SKM-1 (cell line): ENCODE results near the gene TMEM140.

ENCODE experiments used
- DNase-seq: peaks from one replicate; lab custom pipeline; 2025; ENCODE audit not compliant: unreplicated experiment; lab: John Stamatoyannopoulos, UW

The TMEM140 gene

DNA sequence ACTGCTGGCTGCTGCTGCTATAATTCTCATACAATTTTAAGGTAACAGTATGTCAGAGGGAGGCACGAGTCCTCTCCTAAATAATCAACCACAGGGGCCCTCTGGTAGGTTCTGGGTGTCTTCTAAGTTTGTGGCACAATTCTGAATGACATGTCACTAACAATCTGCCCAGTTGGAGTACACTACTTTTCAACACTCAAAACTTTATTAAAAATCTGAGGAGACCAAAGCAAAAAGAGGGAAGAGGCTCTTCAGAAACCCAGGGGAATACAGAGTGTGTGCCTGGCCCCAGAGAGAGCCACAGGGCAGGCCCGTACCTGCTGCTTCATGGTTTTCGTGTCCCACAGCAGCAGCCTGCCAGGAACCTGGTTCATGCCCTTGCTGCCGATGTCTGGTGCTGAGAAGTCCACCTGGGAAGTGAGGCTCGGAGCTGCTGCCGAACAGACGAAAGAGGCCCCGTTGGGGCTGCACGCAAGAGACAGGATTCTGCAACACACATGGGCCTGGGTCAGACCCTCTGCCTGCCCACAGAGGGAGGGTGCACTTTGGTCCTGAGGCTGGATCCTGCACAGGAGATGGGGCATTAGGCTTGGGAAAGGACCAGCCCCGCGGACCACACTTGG lies 45.2 kb downstream of the TMEM140 start:
- no peak for DNase-seq

DNA sequence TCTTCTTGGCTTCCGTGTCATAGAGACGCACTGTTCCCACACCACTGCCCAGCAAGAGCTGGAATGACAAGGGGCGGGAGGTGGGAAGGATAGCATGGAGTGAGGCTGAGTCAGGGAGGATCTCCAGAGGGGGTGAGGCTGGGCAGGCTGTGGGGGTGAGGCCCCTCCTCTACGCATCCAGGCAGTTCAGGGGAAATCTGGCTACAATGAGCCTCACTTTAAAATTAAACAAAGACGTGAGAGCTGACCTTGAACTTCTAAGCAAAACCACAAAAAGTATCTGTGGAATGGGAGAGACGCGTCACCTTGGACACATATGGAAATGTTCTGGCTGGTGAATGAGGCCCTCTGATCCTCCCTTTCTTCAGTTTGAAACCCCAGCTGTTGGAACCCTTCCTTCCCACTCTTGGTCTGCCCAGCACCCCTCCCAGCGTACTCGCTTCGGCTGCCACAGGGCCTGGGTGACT lies 45.8 kb downstream of the TMEM140 start:
- no peak for DNase-seq

DNA sequence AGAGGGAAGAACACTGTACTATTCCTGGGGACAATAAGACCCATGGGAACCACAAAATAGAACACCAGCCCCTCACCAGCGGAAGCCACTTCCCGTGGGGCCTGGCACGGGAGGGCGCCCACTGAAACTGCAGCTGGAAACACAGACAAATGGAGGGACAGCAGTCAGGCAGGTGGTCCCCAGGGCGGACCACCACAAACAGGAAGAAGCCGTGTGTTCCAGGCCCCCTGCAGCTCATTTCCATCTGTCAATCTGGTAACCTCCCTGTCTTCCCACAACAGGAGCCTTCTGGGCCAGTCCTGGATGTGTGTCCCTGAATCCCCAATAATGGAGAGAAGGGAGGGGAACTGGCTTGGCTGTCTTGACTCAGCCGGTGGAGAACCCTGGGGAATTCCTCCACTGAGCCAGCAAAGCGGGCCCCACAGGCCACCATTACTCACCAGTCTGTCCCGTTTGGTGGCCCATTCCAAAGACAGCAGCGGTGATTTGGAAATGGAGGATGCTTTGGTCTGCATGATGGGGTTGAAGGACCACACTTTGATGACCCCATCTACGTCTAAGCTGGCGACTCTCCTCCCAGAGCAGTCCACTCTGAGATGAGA lies 46.7 kb downstream of the TMEM140 start:
- no peak for DNase-seq

DNA sequence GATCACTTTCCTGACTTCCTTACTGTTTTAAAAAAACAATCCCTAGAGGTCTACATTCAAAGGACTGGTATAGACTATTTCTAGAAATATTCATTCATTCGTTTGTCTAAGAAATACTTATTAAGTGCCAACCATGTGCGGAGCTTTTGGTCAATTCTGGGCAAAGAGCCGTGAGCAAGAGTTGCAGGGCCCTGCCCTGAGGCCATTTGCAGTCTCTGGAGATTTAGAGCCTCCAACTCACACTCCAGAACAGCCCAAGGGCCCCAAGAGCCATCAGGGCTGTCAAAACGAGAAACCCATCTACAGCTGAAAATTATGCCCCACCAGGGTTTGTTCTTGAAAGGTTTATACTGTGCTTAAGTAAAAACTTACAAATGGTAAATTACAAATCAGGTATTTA lies 47.3 kb downstream of the TMEM140 start:
- DNase-seq, result no peak

DNA sequence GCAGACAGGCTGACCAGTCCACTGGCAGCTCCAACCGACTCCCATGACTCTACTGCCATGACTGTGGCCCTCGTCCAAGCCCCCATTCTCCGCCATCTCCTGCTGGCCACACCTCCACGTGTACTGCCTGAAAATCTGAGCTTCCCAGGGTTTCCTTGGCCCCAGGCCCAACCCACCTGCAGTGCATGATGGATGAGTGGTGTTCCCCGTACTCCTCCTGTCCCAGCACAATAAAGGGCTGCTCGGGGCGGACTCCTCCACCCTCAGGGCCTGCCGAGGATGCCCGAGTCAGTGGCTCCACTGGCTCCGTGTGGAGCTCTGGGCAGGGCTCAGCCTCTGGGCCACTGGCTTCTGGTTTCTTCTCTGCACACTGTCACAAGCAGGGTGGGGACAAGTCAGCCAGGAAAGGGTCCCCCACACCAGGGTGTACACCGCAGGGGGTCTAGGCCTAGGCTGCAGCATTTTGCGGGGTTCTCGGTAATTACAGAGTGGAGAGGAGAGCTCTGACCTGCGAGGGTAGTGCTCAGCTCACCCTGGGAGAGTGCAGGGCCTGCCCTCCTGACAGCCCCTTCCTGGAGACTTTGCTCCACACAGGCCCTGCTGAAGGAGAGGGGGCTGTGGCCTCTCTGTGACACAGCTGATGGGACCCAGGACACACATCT lies 48.2 kb downstream of the TMEM140 start:
- DNase-seq, result no peak

DNA sequence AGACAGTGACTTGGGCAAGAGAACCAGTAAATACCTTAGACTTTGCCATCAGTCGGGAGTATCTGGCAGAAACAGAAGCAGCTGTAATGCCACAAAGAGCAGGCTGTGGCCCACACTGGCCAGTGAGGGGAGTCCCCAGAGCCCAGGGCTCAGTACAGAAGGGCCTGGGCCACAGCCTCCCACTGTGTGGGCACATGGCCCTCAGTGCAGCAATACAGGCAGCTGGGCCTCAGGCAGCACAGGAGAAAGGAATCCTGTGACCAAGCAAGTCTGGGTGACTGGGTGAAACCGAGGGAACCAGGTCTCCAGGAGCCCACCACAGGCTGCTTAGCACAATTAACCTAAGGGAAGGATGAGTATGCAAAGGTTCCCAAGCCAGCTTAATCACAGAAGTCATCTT lies 49.5 kb downstream of the TMEM140 start:
- no peak for DNase-seq

DNA sequence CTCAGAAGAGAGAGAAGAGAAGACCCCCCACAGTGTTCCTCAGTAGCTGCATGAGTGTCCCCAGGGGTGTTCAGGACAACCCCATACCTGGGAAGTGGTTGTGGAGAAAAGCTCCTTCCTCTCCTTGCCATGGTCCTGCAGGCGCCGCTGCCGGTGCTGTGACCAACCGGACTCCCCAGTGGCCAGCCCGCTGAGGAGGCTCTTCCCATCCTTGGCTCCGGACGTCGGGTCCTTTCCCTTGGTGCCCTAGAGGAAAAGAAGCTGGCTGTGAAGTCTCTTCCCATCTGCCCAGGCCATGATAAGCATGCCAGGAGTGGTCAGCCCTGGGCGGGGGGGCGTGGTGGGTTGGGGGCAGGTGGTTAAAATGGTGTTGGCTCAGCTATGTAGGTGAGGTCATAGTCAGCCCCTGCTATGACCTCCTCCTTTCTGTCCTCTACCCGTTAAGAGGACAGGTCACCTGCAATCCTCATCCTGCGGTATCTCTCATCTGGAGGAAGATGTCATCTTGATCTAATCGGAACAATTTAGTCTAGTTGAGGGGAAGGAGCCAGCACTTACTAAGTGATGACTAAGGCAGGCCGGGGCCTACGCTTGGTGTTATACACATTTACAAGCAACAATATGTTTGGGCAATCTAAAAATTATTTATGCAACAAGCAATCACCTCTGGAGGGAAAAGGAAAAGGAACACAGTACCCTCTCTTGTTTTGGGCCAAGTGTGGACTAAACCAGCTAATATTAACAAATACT lies 50.2 kb downstream of the TMEM140 start:
- no peak for DNase-seq

DNA sequence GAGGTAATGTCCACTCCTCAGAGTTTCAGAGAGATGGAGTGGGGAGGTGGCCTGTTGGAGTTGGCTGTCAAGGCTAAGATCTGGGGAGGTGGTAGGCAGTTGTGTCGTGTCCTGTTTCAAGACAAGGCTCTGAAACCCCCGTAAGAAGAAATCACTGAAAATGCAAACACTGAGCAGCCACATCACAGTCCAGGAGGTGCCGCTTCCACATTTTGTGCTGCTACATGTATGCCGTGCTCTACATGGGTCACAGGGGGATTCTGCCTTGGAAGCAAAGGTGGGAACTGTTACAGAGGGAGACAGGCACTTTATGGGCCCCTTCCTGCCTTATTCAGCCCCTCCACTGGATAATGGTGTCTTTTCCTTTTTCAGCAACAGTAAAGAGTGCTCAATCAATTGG lies 51.6 kb downstream of the TMEM140 start:
- no peak for DNase-seq

DNA sequence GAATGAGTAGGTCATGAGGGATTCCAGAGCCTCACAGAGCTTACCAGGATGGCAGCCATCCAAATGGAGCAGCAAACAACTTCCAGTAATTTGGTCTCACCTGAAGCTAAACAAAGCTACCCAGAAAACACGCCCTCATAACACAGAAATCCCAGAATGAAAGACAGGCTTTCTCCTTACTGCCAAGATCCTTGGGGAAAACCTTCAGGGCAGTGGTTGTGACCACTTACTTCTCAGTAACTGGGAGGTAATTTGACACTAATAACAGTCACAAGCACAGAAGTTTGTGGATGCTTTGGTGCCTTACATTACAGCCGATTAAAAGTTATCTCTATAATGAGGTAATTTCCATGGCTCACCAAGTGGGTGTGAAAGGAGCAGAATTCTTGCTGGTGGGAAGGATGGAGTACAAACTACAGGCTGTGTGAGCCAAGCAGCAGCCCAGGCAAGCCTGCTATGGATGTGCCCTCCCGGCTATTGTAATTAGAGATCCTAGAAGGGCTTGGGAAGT lies 53.0 kb downstream of the TMEM140 start:
- DNase-seq, result no peak

DNA sequence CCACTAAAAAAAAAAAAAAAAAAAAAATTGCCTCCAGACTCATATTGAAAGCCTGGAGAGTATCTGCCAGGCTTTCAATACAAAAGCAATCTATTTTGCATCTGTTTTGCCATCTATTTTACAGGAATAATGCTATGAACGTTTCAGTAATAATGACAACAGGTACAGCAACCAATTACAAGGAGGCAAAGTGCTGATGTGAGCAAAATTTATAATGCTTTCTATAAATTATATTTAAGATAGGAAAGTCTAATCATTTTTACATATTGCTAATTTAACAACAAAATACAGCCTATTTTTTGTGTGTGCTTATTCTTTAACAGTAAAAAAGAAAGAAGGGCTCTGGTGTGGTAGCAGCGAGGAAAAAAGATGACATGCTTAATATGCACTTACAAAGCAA lies 53.5 kb downstream of the TMEM140 start:
- DNase-seq, result no peak

DNA sequence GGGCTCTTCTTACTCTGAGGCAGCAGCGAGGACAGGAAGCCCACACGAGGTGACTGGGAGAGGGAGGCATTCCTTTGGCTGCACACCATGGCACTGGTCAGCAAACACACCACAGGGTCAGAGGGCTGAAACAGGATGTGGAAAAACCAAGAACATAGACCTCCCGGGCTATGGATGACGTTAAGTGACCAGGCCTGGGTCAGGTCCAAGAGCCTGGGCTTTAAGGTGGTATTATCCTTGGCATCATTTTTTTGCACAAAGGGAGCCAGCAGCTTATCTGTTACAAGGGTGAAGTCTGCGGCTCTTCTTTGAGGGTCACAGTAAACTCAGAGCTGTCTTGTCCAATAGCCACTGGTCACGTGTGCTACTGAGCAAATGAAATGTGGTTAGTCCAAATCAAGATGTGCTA lies 56.5 kb downstream of the TMEM140 start:
- no peak for DNase-seq

DNA sequence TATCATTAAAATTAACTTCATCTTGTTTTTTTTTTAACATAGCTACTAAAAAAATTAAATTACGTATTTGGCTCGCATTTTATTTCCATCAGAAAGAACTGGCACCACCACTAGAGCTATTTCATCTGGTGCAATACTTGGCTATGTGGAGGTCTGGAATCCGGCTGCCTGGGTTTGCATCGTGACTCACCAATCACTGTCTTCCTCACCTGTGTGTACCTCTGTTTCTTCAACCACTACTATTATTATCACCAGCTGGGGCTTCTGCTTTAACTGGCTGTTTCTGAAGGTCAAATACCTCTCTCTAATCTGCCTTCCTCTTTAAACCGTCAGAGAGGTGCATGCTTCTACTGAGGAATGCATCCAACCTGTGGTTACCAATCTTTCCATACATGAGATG lies 57.0 kb downstream of the TMEM140 start:
- DNase-seq, result no peak

DNA sequence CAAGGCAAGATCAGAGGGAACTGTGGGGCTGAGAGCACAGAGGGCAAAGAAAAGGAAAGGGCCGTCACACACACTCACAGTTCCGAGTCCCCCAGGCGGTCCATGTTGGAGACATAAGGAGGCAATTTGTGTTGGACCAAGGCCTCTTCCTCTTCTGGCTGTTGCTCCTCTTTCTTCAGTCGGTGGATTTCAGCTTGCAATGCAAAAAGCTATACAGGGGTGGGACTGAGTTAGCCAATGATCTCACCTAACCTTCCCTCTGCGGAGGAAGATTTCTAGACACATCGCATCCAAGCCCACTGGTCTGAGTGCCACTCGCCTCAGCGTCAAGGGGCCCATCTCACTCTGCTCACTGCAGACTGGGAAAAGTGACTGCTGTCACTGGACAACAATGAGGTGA lies 58.0 kb downstream of the TMEM140 start:
- DNase-seq, result no peak

DNA sequence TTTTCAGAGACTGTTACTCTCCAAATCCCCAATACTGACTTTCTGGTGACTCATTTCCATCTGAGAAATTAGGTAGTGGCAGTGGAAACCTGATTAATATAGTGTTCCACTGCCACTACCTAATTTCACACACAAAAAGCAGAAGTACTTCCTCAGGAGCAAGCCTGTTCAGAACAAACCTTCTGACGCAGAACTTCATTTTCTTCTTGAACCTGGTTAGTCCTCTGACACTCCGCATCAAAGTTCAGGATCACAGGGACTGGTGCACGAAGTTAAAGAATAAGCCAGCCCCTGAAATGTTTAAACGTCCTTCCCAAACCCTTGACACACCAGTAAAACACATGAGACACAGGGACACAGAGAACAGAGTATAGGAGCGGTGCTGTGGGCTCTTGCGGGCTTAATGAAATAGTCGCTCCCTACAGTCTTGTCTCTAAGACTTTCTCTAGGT lies 59.1 kb downstream of the TMEM140 start:
- DNase-seq, result no peak

DNA sequence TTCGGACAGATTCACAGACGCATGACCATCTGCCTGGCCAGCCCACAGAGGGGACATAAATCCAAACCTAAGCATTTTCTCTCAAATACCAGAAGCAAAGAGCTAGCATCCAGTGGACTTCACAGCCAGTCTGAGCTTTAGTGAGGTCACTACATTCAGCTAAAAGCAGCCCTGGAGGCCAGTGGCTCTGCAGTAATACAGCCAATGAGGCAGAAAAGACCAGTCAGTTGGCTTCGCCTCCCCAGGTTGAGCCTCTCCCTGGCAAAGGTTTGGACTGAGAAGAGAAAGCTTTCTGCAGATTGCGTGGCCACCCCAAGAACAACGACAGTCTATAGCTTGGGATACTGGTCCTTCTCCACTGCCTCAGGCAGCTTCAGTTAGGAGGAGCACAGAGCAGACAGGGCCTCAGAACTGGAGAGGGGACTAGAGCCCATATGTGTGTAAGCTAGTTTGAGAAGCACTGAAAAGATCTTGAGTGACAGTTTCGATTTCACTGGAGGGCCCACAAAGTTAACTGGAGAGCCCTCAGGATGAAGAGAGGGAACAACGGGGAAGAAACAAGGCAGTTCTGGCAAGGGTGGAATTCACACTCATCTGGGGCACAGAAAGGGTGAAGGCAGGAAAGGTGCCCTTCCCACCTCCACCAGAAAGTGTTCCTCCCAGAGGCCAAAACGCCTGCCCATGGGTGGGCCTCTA lies 59.7 kb downstream of the TMEM140 start:
- DNase-seq, result no peak

DNA sequence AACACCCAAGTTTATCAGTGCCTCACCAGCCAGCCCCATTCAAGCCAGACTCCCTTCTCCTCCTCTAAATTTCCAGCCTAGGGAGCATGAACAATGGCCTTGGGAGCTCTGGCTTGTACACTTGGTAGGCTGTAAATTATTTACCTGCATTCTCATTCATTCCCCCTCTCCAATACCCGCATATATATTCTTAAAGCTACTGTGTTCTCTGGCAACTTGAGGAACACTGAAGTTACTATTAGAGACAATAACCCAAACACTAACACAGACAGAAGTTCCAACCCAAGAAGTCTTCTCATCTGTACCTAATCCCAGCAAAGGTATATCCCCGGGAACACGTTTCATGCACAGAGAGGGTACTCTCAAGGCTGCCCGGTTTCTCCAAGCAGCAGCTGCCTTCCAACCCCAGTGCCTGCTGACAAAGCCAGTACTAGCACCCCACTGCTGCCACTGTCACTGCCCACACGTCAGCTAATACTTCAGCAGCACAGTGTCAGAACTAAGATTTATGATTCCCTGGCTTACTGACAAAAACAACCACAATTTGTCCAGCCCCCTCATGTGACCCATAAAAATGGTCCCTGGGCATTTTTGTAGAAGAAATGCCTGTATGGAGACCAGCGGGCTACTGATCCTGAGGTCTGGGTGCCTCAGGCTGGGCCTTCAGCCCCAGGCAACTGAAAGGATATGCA lies 60.4 kb downstream of the TMEM140 start:
- no peak for DNase-seq

DNA sequence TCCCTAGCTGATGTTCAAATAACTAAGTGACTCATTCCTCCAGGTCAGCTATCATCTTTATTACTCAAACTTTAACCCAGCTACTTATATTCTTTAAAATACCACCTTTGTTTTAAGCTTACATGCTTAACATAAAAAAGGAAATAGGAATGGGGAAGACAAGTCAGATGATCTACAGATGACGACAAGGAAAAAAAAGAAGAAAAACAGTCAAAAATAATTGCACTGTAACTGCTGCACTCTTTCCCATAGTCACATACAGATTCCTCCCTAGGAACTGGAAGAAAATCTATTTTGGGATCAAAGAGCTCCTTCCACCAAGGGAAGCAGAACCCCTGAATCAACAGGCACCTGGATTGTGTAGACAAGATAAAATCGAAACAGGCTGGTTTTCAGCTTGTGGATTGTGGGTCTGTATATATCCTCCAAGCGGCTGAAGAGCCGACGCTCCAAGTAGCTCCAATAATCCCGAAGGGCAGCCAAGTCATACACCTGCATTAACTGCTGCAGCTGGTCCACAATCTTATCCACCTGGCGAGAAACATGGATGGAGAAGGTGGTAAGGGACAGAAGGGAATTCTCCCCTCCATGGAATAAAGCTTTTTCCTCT lies 61.5 kb downstream of the TMEM140 start:
- no peak for DNase-seq

DNA sequence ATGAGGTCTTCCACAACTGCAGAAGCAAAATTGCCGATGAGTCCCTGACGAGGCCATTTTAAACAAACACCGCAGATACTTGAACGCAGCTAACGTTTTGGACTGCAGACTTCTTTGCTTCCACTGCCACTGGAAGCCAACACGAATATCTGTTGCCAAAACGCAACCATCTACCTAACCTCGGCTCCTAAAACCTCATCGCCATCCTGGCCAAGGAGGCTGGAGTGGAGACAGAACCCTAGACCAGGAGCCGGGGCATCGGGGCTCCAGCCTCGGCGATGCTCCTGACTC lies 63.0 kb downstream of the TMEM140 start:
- DNase-seq, result no peak

DNA sequence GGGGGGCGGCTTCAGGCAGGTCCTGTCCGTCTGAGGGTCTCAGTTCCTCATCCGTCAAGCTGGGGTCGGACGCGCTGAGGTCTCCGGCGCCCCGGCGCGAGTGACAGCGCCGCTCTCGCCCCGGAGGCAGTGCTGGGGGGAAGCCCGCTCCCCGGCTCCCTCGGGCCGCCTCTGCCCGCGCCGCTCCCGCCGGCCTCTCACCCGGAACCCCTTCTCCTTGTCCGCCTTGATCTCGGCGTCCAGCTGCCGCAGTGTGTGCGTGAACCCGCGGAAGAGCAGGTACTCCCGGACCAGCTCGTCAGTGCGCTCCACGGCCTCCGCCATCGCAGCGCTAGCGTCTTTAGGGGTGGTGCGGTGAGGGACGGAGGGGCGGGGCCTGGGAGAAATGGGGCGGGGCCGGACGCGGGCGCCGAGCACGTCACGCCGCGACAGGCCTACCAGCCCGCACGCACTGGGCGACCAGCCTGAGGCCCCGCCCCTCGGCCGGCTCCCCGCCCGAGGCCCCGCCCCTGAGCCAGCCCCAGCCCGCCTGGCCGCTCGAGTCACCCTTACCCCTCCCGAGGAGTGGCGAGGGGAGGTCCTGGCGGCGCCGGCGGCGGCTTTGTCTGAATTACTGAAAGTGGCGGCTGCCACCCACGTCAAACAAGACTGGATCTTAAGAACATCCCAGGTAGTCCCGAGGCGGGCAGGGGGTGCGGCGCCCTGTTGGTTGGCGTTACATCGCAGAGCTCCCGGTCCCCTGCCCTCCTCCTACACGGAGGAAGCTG lies 63.5 kb downstream of the TMEM140 start, which contains the start of gene WDR91:
Gene WDR91 (minus strand): TSS at position 348 of the 767 bp plus-strand sequence. CDS start 24 bp downstream, at position 324.
- DNase-seq, result peak; percentile 82
